ENCODE results near the gene HPN. TPM values are rescaled to one million over a fixed set of nuclear protein-coding genes. Genes with fewer than 3 reads are reported as not detected.

HPN gene
- total and polyA plus RNA-seq, 2 experiments from 2014 or later = 14.0 to 17.4 TPM

- TF ChIP-seq CREB1 (CRISPR knock-in tag; IDR thresholded peaks at IDR 0.05; ENCODE audit: low read depth) = no peak
- TF ChIP-seq JUNB (IDR thresholded peaks at IDR 0.05; ENCODE audit: unreplicated experiment) = no peak
- TF ChIP-seq NANOG (IDR thresholded peaks at IDR 0.05; ENCODE audit: borderline replicate concordance) = no peak
- no peak for TF ChIP-seq EZH2 (IDR thresholded peaks at IDR 0.05; ENCODE audit: low read depth, unreplicated experiment)
- TF ChIP-seq POLR2AphosphoS5 (IDR thresholded peaks at IDR 0.05; ENCODE audit: low read depth) = no peak
- TF ChIP-seq ZNF331 (CRISPR knock-in tag; IDR thresholded peaks at IDR 0.05; ENCODE audit: low read depth) = no peak
- no peak for TF ChIP-seq EZH2phosphoT487 (IDR thresholded peaks at IDR 0.05; ENCODE audit: unreplicated experiment)
- no peak for TF ChIP-seq CTCF (conservative IDR thresholded peaks at IDR 0.05; ENCODE audit: low read depth in 2 of 2)
These were observed 33.1 kb downstream of the HPN start (continued) for GRCh38 chr19:35074426-35075201.

DNA sequence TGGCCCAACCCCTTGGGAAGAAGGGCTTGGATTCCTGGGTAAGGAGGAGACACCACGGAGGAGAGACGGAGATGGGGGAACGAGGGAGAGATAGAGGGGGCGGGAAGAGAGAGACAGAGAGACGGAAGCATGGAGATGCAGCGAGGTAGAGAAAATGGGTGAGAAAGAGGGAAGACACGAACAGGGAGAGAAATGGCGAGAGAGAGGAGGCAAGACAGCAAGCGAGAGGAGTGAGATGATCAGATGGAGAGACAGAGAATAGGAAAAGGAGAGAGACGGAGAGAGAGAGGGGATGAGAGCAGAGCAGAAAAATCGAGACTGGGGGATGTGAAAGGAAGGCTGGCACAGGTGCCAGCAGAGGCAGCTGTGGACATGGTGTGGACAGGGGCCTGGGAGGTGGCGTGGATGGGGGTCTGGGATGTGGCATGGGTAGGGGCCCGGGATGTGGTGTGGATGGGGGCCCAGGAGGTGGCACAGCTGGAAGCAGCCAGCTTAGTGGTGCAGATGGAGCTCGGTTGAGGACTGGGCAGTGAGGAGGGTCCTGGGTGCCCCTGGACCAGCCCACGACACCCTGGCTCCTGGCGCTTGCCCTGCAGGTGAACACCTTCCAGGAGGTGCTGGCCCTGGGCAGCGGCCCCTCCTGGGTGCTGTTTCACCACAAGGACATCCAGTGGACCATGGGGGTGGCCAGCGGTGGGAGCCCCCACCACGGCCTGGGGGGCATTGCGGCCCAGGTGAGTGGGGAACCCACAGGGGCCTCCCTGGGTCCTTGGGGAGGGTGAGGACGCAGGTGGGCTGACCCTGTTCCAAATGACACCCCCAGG, 33.9 kb downstream of the HPN start:
- no peak overlapping the region for H3K27ac Mint-ChIP-seq
- no peak for ATAC-seq
- TF ChIP-seq ZNF114 (CRISPR knock-in tag; IDR thresholded peaks at IDR 0.05) (no peak), POLR2AphosphoS5 (IDR thresholded peaks at IDR 0.05; ENCODE audit: low read depth) (no peak), ZNF331 (CRISPR knock-in tag; IDR thresholded peaks at IDR 0.05; ENCODE audit: low read depth) (no peak), CTCF (conservative IDR thresholded peaks at IDR 0.05; ENCODE audit: low read depth in 2 of 2) (no peak), STAT1 (IDR thresholded peaks at IDR 0.05; ENCODE audit: unreplicated experiment) (no peak), JUNB (IDR thresholded peaks at IDR 0.05; ENCODE audit: unreplicated experiment) (no peak), EZH2 (IDR thresholded peaks at IDR 0.05; ENCODE audit: low read depth, unreplicated experiment) (no peak), ZNF462 (CRISPR knock-in tag; IDR thresholded peaks at IDR 0.05) (no peak), CREB1 (CRISPR knock-in tag; IDR thresholded peaks at IDR 0.05; ENCODE audit: low read depth) (no peak)

More for the DNA sequence above, 33.9 kb downstream of the HPN start:
- no peaks in the 10 kb centered on the region for H3K9me2 ChIP-seq (ENCODE audit: insufficient read depth)
- Mint-ChIP-seq H3K9me3 (peaks cover 2% of the 10 kb centered on the region; the same call in 1 of the 3 replicates), H3K36me3 (ENCODE audit: low read depth) (no peaks in the 10 kb centered on the region; the same call in 2 of the 3 replicates), H3K27me3 (ENCODE audit: insufficient read depth, low read depth, poor library complexity) (peaks cover 17% of the 10 kb centered on the region), H3K4me1 (no peaks in the 10 kb centered on the region), H3K4me3 (no peak overlapping the region)
- no peak overlapping the region for H3K4me2 ChIP-seq
- no peaks in the 10 kb centered on the region for H3K79me2 ChIP-seq (replicated peaks; ENCODE audit: insufficient read depth)
- H3F3A ChIP-seq (replicated peaks; ENCODE audit: low read depth) = no peaks in the 10 kb centered on the region
- no peaks in the 10 kb centered on the region for H3K36me3 ChIP-seq (ENCODE audit: insufficient read depth)
- no peak overlapping the region for H3K27ac ChIP-seq (ENCODE audit: low read depth)
- no peaks in the 10 kb centered on the region for H3K4me1 ChIP-seq (ENCODE audit: insufficient read depth)
- no peaks in the 10 kb centered on the region for H3K27me3 ChIP-seq (ENCODE audit: insufficient read depth)
- no peak for DNase-seq (ENCODE audit: low spot score)
- H3K4me3 ChIP-seq = no peak overlapping the region
- no peak overlapping the region for H2AFZ ChIP-seq
- no peaks in the 10 kb centered on the region for H4K20me1 ChIP-seq (replicated peaks; ENCODE audit: insufficient read depth)

All from GM23338 (cell line).